ENCODE measurements around the gene ETV5.
A peak's percentile ranks its signal among the peaks of the same experiment; 100 is the strongest.

Gene ETV5

GRCh38 chr3:186090901-186091300 lies 18.0 kb downstream of the ETV5 start:
- TF ChIP-seq CTCF (conservative IDR thresholded peaks at IDR 0.05; ENCODE audit: low read depth, low read length): no peak
- H3K4me3 ChIP-seq (ENCODE audit: low read depth, low read length): no peak overlapping the region
- DNase-seq (ENCODE audit: low read depth): no peak

GRCh38 chr3:186088335-186088734 lies 20.6 kb downstream of the ETV5 start:
- H3K4me3 ChIP-seq (ENCODE audit: low read depth, low read length): no peak overlapping the region
- TF ChIP-seq CTCF (conservative IDR thresholded peaks at IDR 0.05; ENCODE audit: low read depth, low read length): peak; percentile 2
- no peak for DNase-seq (ENCODE audit: low read depth)

- no peak overlapping the region for H3K4me3 ChIP-seq (ENCODE audit: low read depth, low read length)
- DNase-seq (ENCODE audit: low read depth): no peak
- TF ChIP-seq CTCF (conservative IDR thresholded peaks at IDR 0.05; ENCODE audit: low read depth, low read length): no peak
Observed at GRCh38 chr3:186084264-186084663, 24.6 kb downstream of the ETV5 start.

GRCh38 chr3:186083746-186084145 lies 25.1 kb downstream of the ETV5 start:
- H3K4me3 ChIP-seq (ENCODE audit: low read depth, low read length): no peak overlapping the region
- no peak for DNase-seq (ENCODE audit: low read depth)
- TF ChIP-seq CTCF (conservative IDR thresholded peaks at IDR 0.05; ENCODE audit: low read depth, low read length): no peak

GRCh38 chr3:186082150-186082549 lies 26.7 kb downstream of the ETV5 start:
- TF ChIP-seq CTCF (conservative IDR thresholded peaks at IDR 0.05; ENCODE audit: low read depth, low read length): no peak
- no peak overlapping the region for H3K4me3 ChIP-seq (ENCODE audit: low read depth, low read length)
- no peak for DNase-seq (ENCODE audit: low read depth)

DNA sequence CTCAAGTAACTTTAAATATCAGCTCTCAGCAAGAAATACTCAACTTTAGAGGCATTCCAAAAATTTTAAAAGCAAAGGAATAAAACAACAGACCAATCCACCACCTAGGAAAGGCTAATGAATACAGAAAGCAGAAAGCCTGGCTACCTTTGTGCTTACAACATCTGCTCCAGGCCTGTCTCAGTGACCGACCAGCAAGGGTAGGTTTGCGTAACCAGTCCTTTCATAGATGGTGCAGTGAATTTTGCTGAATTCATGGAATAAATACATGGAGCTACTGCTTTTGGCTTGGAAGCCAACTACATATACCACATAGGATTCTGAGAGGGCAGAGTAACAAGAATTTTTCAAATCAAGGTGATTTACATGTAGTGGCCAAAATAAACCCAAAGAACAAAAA lies 27.2 kb downstream of the ETV5 start:
- H3K4me3 ChIP-seq (ENCODE audit: low read depth, low read length): no peak overlapping the region
- TF ChIP-seq CTCF (conservative IDR thresholded peaks at IDR 0.05; ENCODE audit: low read depth, low read length): no peak
- DNase-seq (ENCODE audit: low read depth): no peak

- no peak for TF ChIP-seq CTCF (conservative IDR thresholded peaks at IDR 0.05; ENCODE audit: low read depth, low read length)
- no peak overlapping the region for H3K4me3 ChIP-seq (ENCODE audit: low read depth, low read length)
- DNase-seq (ENCODE audit: low read depth): no peak
Observed at GRCh38 chr3:186080849-186081438, 27.9 kb downstream of the ETV5 start.
